Fibroblast of gingiva (primary cell): ENCODE measurements around the gene IGFALS.

ENCODE experiments used
- DNase-seq: peaks from one replicate; pipeline ENCODE4 v3.0.0-alpha.2; 2011; ENCODE audit warnings: low read depth

The IGFALS gene

DNA sequence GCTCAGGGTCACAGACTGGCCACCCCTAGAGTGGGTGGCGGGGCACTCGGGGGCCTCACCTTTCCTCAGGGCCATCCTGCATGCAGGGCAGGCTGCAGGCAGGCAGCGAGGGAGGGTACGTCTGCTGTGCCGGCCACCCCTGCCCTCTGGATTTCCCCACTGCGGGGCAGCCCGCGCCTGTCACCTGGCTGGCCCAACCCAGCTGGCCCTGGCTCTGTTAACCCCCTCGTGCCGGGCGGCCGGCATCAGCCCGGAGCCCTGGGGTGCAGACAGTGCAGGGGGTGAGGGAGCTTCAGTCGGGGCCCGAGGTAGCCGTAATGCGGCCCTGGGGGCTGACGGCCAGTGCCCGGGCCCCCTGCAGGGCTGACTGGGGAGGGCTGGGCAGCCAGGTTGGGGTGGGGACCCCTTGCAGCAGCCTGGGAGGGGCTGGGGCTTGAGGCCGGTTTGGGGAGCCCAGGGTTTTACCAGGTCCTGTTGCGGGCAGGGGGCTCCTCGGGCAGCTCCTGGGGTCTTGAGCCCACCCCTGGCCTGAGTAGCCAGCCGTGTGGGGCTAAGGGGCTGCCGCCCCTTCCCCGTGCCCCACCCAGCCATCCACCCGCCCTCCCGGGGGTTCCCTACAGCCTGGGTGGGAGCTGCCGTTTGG, at the start of gene IGFALS:
TSS of gene IGFALS (minus strand) at position 128 of the 643 bp plus-strand sequence. CDS start at position 75, 53 bp downstream.
- DNase-seq, result no peak

GRCh38 chr16:1839554-1839953, 46.0 kb upstream of the IGFALS start:
- peak; percentile 35 for DNase-seq

- DNase-seq, result no peak
Measured at GRCh38 chr16:1834096-1834495, 40.6 kb upstream of the IGFALS start.

DNA sequence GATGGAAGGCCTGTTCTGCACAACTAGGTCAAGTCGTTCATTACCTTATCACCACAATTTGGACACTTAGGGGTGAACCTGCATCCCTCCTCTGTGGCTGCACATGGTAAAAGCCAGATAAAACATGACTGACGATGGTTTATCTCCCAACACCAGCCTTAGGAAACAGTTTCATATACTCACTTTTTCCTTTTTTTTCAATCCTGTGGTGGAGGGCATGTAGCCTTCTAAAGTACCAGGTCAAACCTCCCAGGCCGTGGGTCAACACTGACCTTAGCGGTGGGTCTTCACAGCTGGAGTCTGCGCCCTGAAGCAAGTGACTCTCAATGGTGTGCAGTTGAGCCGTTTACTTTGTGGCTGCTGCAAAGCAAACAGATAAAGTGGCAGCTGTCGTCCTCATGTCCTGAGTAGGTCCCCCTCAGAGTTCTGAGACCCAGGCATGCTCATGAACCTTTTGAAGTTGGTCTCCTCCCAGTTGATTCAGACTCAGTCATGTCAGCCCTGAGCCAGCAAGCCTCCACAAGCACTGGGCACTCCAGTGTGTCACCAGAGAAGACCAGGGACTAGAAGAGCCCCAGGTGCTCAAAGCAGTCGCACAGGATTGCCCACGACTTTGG, 39.4 kb upstream of the IGFALS start:
- DNase-seq, result no peak

GRCh38 chr16:1831186-1832075, 37.9 kb upstream of the IGFALS start:
- no peak for DNase-seq

DNA sequence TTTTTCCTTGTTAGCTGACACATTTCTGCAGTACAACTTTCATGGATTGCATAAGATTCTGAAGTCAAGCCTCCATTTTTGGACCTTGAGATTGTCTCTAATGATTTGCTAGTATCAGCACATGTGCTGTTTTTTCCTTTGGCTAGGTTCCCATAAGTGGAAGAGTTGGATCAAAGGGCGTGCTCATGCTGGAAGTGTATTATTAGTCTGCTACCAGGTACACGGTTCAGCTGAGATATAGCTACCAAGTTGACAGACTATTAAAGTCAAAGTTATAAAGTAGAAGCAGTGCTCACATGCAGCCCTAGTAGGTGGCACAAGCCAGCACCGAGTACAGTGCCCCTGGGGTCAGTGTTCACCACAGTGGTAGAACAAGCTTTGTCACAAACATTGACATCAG, 36.7 kb upstream of the IGFALS start:
- no peak for DNase-seq

DNA sequence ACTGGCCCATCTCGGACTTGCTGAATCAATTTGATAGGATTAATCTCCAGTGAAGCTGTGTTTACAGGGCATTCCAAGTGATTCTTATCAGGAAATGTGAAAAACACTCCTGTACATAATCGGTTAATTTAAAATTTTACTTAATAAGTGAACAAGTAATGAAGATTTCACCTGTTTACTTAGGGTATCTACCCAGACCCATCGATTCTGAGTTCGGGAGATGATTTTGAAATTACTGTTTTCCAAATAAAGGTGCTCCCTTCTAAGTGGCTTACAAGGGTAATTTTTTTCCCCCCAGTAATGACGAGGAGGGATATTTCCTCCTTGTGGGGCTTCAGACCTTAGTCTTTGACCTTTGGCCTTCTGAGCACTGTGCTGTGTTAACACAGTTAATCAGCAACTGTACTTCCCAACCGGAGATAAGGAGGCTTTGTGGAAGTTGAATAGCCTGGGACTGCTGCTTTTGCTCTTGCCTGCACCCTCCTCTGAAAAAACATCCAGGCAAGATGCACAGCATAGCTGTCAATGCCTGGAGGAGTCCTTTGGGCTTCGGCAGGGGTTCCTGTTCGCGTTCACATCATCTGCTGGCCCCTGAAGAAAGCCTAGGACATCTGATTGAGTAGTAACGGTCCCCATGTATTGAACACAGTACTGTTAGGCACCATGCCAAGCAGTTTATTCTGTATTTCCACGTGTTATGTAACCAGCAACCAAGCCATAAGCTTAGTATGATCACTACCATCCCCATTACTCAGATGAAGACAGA, 35.3 kb upstream of the IGFALS start:
- DNase-seq, result no peak

DNA sequence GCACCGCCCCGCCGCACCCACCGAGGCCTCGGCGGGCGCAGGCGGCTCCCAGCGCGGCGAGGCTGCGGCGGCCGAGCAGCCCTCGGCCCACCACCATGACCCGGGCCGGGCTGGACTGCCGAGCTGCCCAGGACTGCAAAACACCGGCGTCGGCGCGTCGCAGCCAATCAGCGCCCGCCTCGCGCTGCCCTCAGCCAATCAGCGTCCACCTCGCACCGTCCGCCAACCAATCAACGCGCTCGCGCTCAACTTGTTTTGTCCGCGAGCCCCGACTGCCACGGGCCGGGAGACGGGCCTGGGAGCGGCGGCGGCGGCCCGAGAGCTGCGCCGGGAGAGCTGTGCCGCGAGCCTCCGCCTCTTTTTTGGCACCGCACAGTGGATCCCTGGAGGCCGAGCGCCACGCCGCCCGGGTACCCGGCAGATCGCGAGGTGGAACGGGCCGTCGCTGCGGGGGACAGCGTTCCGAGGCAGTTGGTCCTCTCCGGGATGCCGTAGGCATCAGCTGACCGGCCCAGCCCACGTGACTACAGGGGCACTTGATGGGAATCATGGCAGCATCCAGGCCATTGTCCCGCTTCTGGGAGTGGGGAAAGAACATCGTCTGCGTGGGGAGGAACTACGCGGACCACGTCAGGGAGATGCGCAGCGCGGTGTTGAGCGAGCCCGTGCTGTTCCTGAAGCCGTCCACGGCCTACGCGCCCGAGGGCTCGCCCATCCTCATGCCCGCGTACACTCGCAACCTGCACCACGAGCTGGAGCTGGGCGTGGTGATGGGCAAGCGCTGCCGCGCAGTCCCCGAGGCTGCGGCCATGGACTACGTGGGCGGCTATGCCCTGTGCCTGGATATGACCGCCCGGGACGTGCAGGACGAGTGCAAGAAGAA, 33.4 kb upstream of the IGFALS start, which contains the start of the genes FAHD1 and HAGH:
TSS of gene FAHD1 (plus strand) at position 516 of the 883 bp plus-strand sequence. CDS start at position 549, 33 bp downstream.
TSS of gene HAGH (minus strand) at position 135 of the 883 bp plus-strand sequence. CDS start at position 97, 38 bp downstream.
- DNase-seq, result peak; percentile 97

- DNase-seq, result no peak
Measured at GRCh38 chr16:1825864-1826690, 32.6 kb upstream of the IGFALS start.

- DNase-seq, result no peak
Measured at GRCh38 chr16:1825381-1825863, 31.9 kb upstream of the IGFALS start.

DNA sequence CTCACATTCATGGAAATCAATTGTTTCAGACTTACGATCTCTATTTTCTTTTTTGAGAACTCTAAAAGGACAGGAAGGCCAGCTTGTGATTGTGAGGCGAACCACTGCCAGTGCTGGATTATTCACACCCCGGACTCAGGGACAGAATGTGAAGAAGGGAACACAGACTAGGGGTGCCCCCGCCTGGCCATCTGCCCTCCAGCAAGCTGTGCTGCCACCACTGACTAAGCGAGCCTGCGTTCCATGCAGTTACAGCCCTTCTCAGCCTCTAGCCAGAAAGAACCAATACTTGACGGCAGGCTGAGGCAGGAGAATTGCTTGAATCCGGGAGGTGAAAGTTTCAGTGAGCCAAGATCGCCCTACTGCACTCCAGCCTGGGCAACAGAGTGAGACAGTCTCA, 30.3 kb upstream of the IGFALS start:
- DNase-seq, result peak; percentile 11

GRCh38 chr16:1822801-1823200, 29.3 kb upstream of the IGFALS start:
- no peak for DNase-seq

- no peak for DNase-seq
Measured at GRCh38 chr16:1821861-1822611, 28.5 kb upstream of the IGFALS start.

GRCh38 chr16:1820946-1821290, 27.4 kb upstream of the IGFALS start:
- DNase-seq, result no peak

DNA sequence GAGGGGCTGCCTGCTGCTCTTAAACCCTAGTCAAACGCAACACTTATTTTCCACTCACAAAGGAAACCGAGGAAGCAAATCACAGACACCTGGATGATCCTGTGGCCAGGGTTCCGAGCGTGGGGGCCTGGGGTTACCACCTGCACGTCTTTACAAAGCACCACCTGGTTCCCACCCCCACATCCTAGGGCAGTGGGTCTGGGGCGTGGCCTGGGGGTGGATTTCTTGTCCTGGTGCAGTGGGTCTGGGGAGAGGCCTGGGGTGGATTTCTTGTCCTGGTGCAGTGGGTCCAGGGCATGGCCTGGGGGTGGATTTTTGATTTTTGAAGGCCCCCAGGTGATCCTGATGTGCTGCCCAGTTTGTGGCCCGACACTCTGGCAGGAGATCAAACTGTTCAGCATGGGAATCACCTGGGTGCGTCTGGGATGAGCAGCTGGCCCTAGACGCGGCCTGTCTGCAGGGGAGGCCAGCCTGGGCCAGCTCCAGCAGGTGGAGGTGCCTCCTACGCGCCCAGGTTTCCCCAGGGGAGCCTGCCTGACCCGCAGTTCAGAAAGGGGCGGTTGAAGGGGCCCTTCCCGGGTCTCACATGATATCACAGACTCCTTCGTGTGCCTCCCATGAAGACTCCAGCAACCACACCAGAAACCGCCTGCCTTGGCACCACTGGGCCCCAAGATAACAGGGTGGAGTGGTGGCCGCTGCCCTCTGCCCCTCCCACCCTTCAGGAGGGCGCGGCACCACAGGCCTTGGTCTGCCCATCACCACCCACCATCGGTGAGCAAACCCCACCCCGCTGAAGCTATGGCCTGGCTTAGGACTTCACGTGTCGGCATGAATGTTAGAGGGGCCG, 26.8 kb upstream of the IGFALS start:
- DNase-seq, result no peak

DNA sequence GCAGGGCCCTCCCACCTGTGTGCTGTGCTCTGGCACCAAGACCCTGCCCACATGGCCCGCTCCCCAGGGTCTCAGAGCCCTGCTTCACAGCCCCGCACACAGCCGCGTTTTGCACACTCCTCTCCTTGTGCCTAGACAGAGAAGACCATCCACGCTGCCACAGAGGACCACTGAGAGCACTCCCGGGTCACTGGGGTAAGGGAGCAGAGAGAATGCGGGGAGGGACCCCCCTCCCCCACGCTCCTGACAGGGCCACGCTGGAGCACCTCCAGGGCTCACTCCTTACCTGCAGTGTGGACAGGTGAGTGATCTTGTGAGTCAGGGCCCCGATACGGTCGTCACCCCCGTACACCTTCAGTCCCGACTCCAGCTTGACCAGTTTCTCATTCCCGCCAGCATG, 26.1 kb upstream of the IGFALS start:
- no peak for DNase-seq

GRCh38 chr16:1818873-1819525, 25.5 kb upstream of the IGFALS start:
- DNase-seq, result no peak
